GM10266 (cell line): Measurements from ENCODE around the gene SACM1L.
"Not testable (repeated sequence)": the region's sequence is repeated elsewhere in the genome, so short reads cannot be mapped to it uniquely, and the experiment has no call there.

Experiments used
- DNase-seq: peaks from one replicate; pipeline ENCODE4 v3.0.0; 2012; ENCODE audit errors: extremely low spot score
- TF ChIP-seq, protein P1 (sequence below): IDR thresholded peaks from 2 replicates; pipeline ENCODE4 v1.5.1; 2012; ENCODE audit warnings: mild to moderate bottlenecking, low read depth; ENCODE audit not compliant: control insufficient read depth, insufficient read depth; ENCODE audit errors: missing control alignments

The SACM1L gene

DNA sequence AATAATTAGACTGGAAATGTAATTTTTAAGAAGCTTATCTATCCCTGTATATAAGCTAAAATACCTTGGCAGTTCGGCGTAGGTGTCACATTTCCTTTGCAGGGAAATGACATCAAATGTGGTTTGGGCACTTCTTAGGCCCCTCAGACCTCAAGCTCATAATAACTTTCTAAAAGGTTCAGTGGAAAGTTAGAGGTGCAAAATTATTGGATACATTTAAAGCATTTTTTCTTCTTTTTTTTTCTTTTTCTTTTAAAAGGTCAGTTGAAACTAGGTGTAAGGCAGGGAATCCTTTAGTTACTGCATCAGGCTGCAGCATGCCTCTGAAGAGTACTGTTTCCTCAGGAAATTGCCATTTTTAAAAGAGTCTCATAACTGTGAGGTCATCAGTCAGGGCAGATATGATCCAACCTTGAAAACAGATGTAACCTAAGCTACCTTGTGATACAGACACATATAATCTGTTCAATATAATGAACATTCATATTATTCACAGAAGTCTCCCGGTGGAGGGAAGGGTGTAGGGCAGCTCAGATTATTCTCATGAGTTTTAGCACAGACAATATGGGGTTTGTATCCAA is 4.8 kb downstream of the SACM1L start:
- peak; percentile 25 for DNase-seq
- TF ChIP-seq, protein P1, sequence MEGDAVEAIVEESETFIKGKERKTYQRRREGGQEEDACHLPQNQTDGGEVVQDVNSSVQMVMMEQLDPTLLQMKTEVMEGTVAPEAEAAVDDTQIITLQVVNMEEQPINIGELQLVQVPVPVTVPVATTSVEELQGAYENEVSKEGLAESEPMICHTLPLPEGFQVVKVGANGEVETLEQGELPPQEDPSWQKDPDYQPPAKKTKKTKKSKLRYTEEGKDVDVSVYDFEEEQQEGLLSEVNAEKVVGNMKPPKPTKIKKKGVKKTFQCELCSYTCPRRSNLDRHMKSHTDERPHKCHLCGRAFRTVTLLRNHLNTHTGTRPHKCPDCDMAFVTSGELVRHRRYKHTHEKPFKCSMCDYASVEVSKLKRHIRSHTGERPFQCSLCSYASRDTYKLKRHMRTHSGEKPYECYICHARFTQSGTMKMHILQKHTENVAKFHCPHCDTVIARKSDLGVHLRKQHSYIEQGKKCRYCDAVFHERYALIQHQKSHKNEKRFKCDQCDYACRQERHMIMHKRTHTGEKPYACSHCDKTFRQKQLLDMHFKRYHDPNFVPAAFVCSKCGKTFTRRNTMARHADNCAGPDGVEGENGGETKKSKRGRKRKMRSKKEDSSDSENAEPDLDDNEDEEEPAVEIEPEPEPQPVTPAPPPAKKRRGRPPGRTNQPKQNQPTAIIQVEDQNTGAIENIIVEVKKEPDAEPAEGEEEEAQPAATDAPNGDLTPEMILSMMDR = no peak

DNA sequence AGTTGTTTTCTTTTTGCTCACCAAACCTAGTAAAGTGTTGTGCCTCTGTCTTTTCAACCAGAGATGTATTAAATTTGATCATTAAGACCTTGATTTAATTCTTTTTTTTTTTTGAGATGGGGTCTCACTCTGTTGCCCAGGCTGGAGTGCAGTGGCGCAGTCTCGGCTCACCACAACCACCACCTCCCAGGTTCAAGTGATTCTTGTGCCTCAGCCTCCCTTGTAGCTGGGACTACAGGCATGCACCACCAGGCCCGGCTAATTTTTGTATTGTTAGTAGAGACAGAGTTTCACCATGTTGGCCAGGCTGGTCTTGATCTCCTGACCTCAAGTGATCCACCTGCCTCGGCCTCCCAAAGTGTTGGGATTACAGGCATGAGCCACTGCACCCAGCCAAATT is 6.0 kb downstream of the SACM1L start:
- not testable (repeated sequence) for DNase-seq

DNA sequence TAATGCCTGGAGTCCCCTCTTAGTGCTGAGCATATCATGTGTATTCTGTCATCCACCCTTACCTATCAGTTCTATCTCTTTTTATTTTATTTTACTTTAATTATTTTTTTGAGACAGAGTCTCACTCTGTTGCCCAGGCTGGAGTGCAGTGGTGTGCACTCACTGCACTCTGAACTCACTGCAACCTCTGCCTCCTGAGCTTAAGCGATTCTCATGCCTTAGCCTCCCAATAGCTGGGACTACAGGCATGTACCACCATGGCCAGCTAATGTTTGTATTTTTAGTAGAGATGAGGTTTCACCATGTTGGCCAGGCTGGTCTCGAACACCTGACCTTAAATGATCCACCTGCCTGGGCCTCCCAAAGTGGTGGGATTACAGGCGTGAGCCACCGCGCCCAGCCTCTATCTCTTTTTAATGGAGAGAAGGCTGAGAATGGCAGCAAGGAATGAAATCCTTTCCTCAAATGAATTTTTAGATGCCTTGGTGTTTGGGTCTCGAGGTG is 11.4 kb downstream of the SACM1L start:
- TF ChIP-seq, protein P1 = no peak
- DNase-seq = no peak

DNA sequence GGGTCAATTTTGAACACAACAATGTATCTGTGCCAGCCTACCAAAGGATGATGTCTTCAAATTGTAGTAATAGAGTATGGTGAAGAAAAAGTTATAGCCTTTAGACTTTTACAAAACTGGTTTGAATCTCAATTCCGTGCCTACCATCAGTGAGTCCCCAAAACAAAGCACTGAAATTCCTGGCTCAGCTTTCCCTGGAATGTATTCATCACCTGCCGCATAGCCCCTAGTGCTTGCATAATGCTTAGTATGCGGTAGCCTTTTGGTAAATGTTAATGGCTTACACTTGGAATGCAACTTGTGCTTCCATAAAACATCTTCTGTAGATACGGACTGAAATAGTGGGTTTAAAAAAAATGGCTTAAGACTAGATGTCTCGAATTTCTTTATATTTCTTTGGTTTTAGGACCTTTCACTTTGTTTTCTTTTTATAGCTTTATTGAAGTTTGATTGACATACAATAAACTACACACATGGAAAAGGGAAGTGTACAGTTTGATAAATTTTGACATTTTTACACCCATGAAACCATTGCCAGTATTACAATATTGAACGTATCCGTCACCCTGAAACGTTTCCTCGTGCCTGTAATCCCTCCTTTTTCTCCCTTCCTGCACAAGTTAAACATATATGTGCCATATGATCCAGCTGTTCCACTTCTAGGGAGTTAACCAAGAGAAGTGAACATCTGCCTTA is 12.1 kb downstream of the SACM1L start:
- TF ChIP-seq, protein P1 = no peak
- no peak for DNase-seq

DNA sequence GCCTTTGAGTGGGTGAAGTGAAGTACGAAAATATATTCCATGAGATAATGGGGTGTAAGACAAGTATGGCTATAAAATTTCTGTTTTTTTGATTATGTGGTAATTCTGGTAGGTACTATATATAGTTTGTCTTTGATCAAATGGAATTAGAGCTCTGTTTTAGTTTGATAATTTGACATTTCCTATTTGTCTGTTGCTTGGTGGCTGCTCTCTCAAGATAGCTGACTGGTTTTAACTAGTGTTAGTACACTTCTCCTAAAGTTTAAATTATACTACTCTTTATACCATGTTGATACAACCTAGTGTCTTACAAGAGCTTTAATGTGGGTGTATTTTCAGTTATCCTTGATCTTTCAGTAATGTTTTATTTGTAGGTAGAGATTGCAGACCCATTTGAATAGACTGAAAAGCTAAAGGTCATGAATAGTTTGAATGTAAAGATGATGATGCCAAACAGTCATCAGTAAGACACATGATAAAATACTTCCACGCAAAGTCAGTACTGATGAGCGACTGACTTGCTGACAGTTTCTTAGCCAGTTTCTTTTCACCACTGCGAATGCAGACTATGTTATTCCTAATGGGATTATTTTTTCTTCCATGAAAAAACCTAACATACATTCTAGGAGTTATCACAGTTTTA is 15.2 kb downstream of the SACM1L start:
- no peak for DNase-seq
- TF ChIP-seq, protein P1 = no peak

DNA sequence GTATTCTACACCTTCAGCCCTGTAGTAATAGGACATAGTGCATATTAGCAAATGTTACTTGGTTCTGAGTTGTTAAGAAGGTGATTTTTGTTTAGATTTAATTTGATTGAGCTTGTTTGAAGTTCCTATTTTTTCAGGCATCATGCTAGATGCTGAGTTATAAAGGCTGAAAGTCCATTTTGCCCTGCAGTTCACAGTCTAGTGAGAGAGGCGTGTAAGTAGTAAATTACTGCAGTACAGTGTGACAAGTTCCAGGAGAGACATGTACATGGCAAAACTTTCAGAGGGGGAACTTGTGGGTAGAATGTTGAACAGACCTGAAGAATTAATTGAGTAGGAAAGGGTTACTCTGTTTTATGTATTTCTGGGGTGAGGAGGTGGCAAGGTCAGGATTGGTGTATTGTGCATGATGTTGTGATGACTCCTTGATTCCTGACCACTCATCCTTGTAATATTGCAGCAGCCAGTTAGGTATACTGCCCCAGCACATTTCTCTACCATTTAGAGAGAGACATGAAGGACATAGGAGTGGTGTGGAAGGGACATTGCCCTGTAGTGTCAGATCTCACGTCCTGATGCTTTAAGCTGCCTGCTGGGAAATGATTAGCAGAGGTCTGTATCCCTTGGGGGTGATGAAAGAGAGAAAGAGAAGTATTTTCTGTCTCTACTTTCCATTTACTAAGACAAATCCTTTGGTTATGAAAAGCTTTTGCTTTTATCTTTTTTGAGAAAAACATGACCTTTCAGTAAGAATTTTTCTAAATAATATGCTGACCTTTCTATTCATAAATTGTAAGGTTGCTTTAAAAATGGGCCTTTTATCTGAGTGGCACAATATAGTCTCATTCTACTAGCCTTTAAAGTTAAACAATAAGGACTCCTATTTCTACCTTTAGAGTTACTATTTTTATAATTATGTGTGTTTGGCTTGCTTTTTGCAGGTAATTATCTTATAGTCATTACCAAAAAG is 16.9 kb downstream of the SACM1L start:
- TF ChIP-seq, protein P1 = no peak
- DNase-seq = no peak

DNA sequence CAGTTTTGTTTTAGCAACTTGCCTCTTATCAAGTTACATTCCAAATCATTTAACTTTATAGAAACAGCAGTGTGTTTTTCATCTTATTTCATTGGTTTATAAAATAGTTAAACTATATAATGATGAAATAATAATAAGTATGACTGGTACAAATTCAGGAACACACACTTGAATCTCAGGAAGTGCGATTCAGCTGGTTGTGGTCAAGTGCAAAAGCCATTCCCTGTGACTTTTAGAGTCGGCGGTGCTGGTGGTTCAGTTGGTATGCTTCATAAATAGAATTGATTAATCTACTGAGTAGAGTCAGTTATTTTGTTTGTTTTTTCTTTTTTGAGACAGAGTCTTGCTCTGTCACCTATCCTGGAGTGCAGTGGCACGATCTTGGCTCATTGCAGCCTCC is 22.7 kb downstream of the SACM1L start:
- no peak for DNase-seq
- TF ChIP-seq, protein P1 = no peak
